T-helper 2 cell (primary cell): ENCODE measurements around the gene ANKRD31.
"Not testable (repeated sequence)": the region's sequence is repeated elsewhere in the genome, so short reads cannot be mapped to it uniquely, and the experiment has no call there.

Experiments
- DNase-seq, 5 experiments: peaks; one replicate each; pipeline versions ENCODE4 v3.0.0 to v3.0.0-alpha.2; 2012 to 2022
- total RNA-seq, 2 donors: gene quantifications; one replicate each; lab custom pipeline; 2026; lab: John Stamatoyannopoulos, UW

ANKRD31 gene
- total RNA-seq = 2.8 to 5.1 reads per million in 2 donors

GRCh38 chr5:75236322-75237316 is at the start of gene ANKRD31:
Gene ANKRD31, minus strand, starts transcription at chr5:75236878. Its CDS starts 192 bp downstream, at chr5:75236686.
- peak; percentile 78 to 93 (median 84) for DNase-seq

GRCh38 chr5:75286211-75286773 is 49.6 kb upstream of the ANKRD31 start:
- DNase-seq = no peak

GRCh38 chr5:75282581-75282980 is 45.9 kb upstream of the ANKRD31 start:
- DNase-seq = no peak

GRCh38 chr5:75281716-75282465 is 45.2 kb upstream of the ANKRD31 start:
- no peak for DNase-seq

- no peak for DNase-seq
These were observed 42.6 kb upstream of the ANKRD31 start for GRCh38 chr5:75279321-75279720.

DNA sequence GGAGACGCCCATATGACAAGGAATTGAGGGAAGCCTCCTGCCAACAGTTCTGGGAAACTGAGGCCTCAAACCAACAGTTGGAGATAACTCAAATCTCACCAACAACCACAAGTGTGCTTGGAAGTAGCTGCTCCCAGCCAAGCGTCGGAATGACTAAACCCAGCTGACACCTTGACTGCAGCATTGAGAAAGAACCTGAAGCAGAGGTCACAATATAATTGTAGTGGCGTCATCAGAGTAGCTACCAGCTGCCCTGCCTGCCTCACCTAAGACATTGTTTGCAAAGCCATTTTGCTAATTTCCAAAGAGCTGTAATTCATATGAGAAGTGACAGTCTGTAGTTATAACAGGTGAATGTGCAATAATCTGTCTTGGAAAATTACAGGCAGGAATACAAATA is 40.8 kb upstream of the ANKRD31 start:
- no peak for DNase-seq

DNA sequence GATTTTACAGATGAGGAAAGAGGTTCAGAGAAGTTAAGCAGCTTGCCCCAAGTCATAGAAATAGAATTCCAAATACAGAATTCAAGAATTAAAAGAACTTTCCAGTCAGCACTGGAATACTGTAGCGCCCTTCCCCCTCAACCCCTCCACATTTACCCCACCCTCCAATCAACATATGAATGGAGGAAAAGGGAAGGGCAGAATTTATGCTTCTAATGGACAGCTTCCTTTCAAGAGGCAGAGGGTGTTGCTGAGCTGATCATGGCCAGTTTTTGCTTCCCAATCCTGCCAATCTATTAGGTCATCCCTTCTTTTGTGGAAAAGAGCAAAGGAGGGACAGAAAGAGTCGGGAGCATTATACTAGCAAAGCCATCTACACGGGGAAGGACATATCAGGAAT is 39.1 kb upstream of the ANKRD31 start:
- DNase-seq = no peak

GRCh38 chr5:75275147-75275546 is 38.5 kb upstream of the ANKRD31 start:
- DNase-seq = no peak

DNA sequence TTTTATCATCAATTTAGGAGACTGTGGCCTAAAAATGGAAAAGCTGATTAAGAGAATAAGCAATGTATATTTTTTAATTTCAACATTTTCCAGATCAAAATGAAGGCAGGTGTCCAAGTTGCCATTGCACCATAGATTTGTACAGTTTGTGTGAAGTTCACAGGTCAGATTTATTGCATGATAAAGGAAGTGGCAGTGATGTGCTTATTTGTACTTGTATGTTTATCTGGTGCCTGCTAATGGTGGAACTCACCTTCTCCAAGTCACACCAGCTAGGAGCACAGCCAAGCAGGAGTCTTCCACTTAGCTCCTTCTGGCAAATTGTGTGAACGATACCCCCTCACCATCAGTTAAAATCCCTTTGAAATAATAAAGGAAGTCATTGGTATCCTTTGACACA is 37.8 kb upstream of the ANKRD31 start:
- no peak for DNase-seq

GRCh38 chr5:75270605-75271004 is 33.9 kb upstream of the ANKRD31 start:
- not testable (repeated sequence) for DNase-seq

- DNase-seq = peak in 2 of 5 experiments; percentile 10 to 26
These were observed 29.1 kb upstream of the ANKRD31 start for GRCh38 chr5:75265731-75266130.

DNA sequence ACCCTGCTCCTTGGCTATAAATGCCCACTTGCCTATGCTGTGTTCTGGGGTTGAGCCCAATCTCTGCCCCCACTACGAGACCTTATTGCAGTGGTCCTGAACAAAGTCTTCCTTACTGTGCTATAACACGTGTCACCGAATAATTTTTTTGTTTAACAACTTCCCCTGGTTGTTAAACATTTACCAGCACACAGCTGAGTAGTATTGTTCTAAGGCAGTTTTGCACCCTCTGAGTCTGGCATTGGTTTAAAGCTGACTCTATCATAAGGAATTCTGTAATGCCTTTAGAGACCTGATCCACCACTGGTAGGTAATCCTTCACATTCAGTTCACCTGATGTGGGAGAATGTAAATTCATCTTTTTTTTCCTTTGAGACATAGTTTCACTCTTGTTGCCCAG is 25.6 kb upstream of the ANKRD31 start:
- DNase-seq = no peak

DNA sequence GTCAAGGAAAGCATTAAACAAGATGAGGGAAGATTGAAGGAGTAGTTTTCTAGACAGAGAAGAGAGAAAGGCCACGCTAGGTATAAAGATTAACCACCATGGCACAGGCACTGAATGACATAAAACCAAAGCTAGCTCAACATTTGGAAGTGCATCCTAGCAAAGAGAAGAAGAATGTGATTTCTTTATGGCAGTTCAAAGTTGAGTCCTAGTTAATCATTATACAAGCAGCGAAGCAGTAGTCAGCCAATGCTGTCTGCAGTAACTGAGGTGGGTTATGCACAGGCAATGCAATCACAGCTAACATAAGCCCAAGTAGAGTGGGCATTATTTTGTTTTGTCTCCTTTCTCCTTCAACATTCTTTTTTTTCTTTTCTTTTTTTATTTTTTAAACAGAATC is 24.0 kb upstream of the ANKRD31 start:
- DNase-seq = no peak

- DNase-seq = not testable (repeated sequence)
These were observed 13.8 kb upstream of the ANKRD31 start for GRCh38 chr5:75250452-75250851.

DNA sequence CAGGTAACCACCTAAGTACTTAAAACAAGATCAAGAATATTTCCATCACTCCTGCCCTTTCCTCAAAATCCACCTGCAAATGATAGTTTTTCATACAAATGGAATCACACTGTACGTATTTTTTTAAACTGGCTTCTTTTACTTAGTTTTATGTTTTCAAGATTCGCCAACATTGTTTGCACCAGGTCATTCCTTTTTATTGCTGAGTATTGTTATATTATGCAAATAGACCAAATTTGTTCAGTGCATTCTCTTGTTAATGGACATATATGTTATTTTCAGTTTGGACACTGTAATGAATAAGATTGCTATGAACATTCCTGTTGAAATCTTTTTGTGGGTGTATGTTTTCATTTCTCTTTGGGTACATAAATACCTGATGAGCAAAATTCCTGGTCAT is 8.3 kb upstream of the ANKRD31 start:
- no peak for DNase-seq

GRCh38 chr5:75243510-75243909 is 6.8 kb upstream of the ANKRD31 start:
- DNase-seq = no peak

DNA sequence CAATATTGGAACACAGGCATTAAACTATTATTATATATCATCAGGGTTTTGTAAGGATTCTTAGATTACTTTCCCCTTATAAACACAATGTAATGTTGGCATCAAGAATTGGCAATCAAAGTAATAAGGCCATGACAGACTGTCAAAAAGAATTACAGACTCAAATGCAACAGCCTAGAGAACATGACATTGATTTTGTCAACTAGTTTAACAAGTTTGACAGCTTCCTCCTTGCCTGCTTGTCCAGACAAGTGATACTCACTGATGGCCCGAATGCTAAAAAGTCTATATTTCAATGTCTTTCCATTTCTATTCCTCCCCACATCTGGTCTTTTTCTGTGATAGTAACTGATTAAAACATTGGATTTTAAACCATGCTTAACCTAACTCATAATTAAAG is 6.4 kb upstream of the ANKRD31 start:
- DNase-seq = no peak

- DNase-seq = no peak
These were observed 5.4 kb upstream of the ANKRD31 start for GRCh38 chr5:75242067-75242466.

- DNase-seq = no peak
These were observed 3.0 kb upstream of the ANKRD31 start for GRCh38 chr5:75239681-75240080.

DNA sequence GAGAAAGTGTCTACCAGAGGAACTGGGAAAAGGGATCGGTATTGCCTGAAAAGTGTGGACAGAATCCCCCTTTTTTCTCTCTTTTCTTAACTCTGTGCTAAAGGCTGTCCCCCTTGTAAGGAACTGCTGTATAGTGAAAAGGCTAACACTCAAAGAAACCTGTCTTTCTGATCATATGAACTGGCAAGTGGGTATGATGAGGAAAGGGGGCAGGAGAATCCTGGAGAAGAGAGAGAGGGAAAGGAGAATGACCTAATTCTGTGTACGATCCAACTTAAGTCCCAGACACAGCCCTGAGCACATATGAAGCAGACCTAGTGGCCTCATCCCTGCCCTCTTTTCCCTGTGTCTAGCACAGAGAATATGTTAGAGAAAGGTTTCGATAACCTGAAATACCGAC is 967 bp downstream of the ANKRD31 start:
- DNase-seq = no peak

- DNase-seq = no peak
These were observed 2.4 kb downstream of the ANKRD31 start for GRCh38 chr5:75234251-75234650.

DNA sequence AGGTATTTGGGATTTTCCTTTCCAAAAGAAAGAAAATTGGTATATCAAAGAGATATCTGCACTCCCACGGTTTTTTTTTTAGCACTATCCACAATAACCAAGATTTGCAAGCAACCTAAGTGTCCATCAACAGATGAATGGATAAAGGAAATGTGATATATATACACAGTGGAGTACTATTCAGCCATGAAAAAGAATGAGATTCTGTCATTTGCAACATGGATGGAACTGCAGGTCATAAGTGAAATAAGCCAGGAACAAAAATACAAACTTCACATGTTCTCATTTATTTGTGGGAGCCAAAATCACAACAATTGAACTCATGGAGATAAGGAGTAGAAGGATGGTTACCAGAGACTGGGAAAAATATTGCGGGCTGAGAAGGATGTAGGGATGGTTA is 9.8 kb downstream of the ANKRD31 start:
- DNase-seq = no peak

DNA sequence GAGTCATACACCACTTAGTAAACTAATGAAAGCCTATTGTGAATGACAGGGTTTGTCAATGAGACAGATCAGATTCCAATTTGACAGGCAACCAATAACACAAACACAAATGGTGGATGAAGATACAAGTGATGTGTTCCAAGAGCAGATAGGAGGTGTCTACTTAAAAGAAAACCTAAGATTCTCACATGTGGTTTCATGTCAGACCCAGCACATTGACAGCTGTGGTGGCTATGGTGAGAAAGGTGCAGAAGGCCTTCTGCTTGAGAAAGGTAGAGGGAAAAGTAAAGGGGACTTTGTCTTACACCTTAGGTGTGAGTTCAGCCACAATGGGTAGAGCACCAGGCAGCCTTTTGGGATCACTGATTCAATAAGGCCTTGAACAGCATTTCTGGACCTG is 11.2 kb downstream of the ANKRD31 start:
- DNase-seq = peak in 1 of 5 experiments; percentile 13
